Activated naive CD4-positive, alpha-beta T cell treated with anti-CD3 and anti-CD28 coated beads, Interleukin-2, amount 50 U/mL, for 72 hours (primary cell): ENCODE measurements around the gene SPINT1. TPM values are rescaled to one million over a fixed set of nuclear protein-coding genes. Genes with fewer than 3 reads are reported as not detected.
A peak's percentile ranks its signal among the peaks of the same experiment; 100 is the strongest.
"Not testable (repeated sequence)": the region's sequence is repeated elsewhere in the genome, so short reads cannot be mapped to it uniquely, and the experiment has no call there.

Experiments used
- ATAC-seq, 2 donors: fragments of 150-1000 bp; cut with Tn5 transposase; 2 replicates each; pipeline ENCODE4 v1.10.0; 2021; ENCODE audit warnings: mild to moderate bottlenecking in 2 of 2, moderate library complexity in 2 of 2
- DNase-seq, 2 donors: peaks; one replicate each; pipeline ENCODE4 v3.0.0; 2021 to 2022; ENCODE audit warnings: low spot score in 2 of 2
- H3K27ac Mint-ChIP-seq, 2 donors: one replicate each; pipeline ENCODE4 v1.8.0; 2022; ENCODE audit warnings: mild to moderate bottlenecking in 2 of 2, mixed read lengths in 2 of 2
- H3K36me3 Mint-ChIP-seq, 2 donors: one replicate each; pipeline ENCODE4 v1.8.0; 2022; ENCODE audit warnings: mixed read lengths in 2 of 2
- H3K9me3 Mint-ChIP-seq, 2 donors: one replicate each; pipeline ENCODE4 v1.8.0; 2022; ENCODE audit warnings: mixed read lengths in 2 of 2
- total RNA-seq, 2 donors: library from RNA; stranded (reverse); gene quantifications; one replicate each; pipeline ENCODE4 v1.2.3, GENCODE V29; 2022

SPINT1 gene
- total RNA-seq, 2 donors from 2014 or later = 6.9 to 10.0 TPM

DNA sequence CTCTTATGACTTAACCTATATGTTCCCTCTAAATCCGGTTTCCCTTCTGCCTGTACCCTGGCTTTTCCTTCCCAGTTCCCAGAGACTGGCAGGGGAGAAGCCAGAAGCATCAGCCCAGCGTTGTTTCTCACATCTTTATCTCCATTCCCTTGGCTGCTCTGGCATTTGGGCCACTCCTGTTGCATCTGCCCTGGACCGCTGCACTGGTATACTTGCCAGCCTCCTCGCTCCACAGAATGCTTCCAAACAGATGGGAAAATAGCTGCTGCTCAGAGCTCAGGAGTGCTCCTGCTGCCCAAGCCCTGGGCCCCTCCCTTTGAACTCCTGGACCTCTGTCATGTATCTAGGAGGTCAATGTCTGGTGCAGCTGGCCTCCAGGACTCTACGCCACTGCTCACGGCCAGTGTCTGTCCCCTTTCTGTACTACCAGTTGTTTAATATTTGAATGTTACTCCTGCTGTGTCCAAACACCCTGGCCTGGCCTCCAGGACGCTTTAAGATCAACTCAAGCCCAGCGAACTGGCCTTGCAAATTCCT lies 6.8 kb downstream of the SPINT1 start:
- no peaks in the 10 kb centered on the region for H3K9me3 Mint-ChIP-seq
- H3K27ac Mint-ChIP-seq = no peak overlapping the region
- DNase-seq = no peak
- ATAC-seq = no peak
- H3K36me3 Mint-ChIP-seq = no peaks in the 10 kb centered on the region

DNA sequence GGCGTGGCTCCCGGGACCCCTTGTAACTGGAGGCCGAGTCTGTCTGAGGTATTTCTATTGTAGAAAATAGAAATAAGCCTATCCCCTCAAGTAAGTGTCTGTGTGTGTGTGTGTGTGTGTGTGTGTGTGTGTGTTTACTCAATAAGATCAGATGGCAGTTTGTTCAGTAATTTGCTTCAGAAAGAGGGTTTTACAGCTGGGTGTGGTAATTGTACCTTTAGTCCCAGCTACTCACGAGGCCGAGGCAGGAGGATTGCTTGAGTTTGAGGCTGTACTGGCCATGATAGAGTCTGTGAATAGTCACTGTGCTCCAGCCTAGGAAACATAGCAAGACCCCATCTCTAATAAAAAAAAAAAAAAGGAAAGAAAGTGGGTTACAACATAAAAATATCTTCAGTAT lies 8.7 kb downstream of the SPINT1 start:
- Mint-ChIP-seq H3K36me3 (no peaks in the 10 kb centered on the region), H3K9me3 (no peaks in the 10 kb centered on the region), H3K27ac (no peak overlapping the region)
- ATAC-seq (no peak), DNase-seq (no peak)

DNA sequence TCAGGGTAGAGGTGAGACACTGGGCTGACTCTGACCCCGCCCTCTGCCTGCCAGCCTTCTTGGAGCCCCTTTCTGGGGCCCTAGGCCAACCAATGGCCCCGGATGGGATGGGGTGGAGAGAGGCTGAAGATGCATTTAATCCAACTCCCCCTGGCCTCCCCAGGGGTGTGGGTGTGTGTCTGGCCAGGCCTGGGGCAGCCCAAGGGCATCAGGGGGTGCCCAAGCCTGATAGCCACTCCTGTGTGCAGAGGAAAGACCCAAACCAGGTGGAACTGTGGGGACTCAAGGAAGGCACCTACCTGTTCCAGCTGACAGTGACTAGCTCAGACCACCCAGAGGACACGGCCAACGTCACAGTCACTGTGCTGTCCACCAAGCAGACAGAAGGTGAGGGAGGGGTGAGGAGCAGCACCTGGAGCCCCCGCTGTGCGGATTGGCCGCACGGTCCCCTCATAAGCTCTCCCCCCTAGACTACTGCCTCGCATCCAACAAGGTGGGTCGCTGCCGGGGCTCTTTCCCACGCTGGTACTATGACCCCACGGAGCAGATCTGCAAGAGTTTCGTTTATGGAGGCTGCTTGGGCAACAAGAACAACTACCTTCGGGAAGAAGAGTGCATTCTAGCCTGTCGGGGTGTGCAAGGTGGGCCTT lies 9.5 kb downstream of the SPINT1 start:
- no peak overlapping the region for H3K27ac Mint-ChIP-seq
- DNase-seq = no peak
- H3K36me3 Mint-ChIP-seq = no peaks in the 10 kb centered on the region
- no peak for ATAC-seq
- H3K9me3 Mint-ChIP-seq = no peaks in the 10 kb centered on the region

DNA sequence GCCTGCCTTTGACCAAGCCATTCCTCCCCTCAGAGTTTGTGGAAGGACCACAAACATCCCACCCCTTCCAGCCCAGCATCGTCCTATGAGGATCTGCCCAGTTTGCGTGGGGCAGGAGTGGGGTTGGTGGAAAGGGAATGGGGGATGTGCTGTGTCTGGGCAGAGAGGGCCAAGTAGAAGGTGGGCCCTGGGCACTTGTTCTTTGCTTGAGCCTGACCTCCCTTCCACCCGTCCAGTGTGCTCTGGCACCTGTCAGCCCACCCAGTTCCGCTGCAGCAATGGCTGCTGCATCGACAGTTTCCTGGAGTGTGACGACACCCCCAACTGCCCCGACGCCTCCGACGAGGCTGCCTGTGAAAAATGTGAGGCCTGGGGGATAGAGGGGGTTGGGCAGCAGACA lies 10.3 kb downstream of the SPINT1 start:
- ATAC-seq (no peak), DNase-seq (no peak)
- Mint-ChIP-seq H3K9me3 (no peaks in the 10 kb centered on the region), H3K27ac (no peak overlapping the region), H3K36me3 (no peaks in the 10 kb centered on the region)

DNA sequence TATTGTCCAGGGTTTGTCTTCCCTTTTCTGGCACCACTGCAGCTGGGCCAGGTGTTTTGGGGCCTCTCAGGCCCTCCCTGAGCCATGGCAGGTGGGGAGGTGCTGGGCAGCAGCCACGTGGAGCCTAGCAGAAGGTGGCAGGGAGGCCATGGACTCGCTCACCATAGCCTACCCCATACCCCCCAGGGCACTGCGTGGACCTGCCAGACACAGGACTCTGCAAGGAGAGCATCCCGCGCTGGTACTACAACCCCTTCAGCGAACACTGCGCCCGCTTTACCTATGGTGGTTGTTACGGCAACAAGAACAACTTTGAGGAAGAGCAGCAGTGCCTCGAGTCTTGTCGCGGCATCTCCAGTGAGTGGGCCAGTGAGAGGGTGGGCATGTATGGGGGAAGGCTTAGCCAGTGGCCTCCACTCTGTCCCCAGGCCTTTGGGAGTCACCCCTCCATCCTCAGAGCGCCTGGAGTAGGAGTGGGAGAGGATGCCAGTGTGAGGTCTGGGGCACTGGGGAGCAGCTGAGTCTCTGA lies 11.9 kb downstream of the SPINT1 start:
- Mint-ChIP-seq H3K27ac (no peak overlapping the region), H3K9me3 (no peaks in the 10 kb centered on the region), H3K36me3 (no peaks in the 10 kb centered on the region)
- no peak for ATAC-seq
- no peak for DNase-seq

DNA sequence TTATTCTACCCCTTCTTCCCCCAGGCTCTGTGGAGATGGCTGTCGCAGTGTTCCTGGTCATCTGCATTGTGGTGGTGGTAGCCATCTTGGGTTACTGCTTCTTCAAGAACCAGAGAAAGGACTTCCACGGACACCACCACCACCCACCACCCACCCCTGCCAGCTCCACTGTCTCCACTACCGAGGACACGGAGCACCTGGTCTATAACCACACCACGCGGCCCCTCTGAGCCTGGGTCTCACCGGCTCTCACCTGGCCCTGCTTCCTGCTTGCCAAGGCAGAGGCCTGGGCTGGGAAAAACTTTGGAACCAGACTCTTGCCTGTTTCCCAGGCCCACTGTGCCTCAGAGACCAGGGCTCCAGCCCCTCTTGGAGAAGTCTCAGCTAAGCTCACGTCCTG lies 12.9 kb downstream of the SPINT1 start:
- no peak overlapping the region for H3K27ac Mint-ChIP-seq
- no peaks in the 10 kb centered on the region for H3K9me3 Mint-ChIP-seq
- no peak for ATAC-seq
- no peaks in the 10 kb centered on the region for H3K36me3 Mint-ChIP-seq
- no peak for DNase-seq

DNA sequence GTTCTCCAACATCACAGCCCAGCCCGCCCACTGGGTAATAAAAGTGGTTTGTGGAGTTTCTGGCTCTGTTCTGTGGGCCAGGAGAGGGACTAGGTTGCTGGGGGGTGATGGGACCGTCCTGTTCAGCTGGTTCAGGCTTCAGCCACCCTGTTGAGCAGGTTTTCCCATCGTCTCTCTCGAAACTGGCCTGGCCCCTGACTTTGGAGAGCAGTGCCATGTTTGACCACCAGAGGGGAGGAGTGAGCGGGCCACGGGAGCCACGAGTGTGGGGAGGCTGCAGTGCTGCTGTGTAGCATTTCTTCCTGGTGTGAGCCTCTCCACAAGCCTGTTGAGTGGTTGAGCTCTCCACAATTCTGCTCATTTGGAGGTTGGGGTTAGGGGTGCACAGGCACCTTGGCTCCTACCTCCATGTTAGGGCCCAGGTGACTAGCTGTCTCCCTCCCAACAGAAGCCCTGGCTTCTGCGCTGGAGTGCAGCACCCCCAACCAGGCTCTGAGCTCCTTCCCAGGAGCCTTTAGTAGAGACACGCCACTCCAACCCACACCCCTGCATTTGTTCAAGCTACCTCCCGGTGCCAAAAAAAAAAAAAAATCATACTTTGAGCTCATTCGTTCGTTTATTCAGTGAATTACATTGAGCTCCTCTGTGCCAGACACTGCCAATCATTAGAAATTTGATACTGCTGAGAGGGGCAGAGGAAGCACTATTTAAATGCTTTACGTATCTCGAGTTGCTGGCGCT lies 13.9 kb downstream of the SPINT1 start:
- ATAC-seq = peak; percentile 88
- Mint-ChIP-seq H3K36me3 (no peaks in the 10 kb centered on the region), H3K9me3 (no peaks in the 10 kb centered on the region), H3K27ac (peak overlapping the region in 1 of 2 donors; percentile 22)
- DNase-seq = peak; percentile 79 to 94

DNA sequence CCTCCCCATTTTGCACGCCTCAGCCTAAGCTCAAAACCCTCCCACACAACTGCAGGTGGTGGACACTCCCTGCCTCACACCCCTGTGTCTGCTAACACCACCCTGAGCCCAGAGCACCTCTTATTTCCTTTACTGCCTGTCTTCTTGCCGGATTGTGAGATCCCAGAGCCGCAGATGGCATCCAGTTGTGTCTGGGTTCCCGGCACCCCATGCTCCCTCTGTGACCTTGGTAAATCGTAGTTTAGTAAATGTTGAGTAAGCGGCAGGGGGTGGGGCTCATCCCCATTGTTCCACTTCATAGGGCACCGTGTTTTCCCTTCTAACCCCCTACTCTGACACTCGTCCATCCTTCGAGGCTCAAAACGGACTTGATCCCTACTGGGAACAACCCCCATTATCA lies 14.9 kb downstream of the SPINT1 start:
- no peak for ATAC-seq
- Mint-ChIP-seq H3K36me3 (no peaks in the 10 kb centered on the region), H3K9me3 (no peaks in the 10 kb centered on the region), H3K27ac (no peak overlapping the region)
- no peak for DNase-seq

DNA sequence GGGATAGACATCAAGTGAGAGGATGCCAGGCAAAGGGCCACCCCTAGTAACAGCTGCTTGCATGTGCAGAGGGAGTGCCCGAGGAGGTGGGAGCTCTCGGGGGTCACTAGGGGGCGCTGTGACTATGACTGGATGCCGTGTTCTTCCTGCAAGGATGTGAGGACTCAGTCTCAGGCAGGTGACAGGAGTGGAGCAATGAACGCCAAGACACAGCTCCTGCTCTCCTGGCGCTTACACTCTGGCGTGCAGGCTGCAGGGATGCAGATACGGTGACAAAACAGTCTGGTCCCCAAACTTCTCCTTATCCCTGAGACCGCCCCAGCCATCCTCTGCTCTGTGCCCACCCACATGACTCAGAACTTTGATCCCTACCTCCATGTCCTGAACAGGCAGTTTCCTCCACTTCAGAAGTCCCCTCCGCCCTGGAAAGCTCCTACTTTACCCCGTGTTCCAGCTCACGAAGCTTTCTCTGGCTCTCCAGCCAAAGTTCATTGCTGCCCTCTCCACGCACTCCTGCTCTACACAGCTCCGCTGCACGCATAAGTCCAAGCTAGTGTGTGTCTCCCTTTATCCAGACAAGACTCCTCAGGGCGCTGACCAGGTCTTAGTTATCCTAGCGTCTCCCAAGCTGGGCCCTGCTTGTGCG lies 15.5 kb downstream of the SPINT1 start:
- Mint-ChIP-seq H3K36me3 (no peaks in the 10 kb centered on the region), H3K9me3 (no peaks in the 10 kb centered on the region), H3K27ac (no peak overlapping the region)
- peak; percentile 89 to 92 for ATAC-seq
- peak; percentile 76 to 90 for DNase-seq

DNA sequence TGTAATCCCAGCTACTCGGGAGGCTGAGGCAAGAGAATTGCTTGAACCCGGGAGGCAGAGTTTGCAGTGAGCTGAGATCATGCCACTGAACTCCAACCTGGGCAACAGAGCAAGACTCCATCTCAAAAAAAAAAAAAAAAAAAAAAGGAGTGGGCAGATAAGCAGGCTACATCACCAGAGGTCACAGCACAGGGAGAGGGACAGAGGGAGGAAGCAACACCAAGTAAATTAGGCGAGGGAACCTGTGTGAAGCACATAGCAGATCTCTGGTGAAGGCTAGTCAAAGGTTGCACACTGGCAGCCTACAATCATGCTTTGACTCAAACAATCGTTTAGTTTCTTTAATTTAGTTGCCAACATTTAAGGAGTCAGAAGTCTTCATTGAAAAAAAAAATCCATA lies 17.3 kb downstream of the SPINT1 start:
- not testable (repeated sequence) for H3K36me3 Mint-ChIP-seq, H3K9me3 Mint-ChIP-seq, DNase-seq, ATAC-seq
- H3K27ac Mint-ChIP-seq = peak overlapping the region in 1 of 2 donors; percentile 84

DNA sequence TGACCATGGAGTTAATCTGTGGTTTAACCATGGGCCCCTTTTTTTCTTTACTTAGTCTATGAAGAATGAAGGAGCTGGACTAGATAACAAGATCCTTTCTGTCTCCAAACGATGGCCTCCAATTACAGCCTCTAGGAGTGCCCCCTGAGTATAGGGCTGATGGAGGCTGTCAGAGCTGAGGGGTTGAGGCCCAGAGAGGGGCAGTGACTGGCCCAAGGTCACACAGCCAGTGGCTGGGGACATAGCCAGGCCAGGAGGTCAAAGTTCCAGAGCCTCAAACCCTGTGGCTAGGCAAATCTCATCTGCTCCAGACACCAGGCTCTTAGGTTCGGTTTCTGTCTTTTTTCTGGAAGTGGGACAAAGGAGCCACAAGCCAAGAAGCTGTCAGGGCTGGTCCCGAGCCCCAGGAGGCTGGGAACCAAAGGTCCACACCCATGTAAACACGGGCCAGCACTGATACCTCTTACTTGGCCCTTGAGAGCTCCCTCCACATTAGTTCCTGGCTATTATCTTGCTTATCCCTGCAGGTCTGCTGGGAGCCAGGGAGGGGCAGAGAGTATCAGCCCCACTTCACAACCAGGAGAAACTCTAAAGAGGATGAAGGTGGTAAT lies 19.9 kb downstream of the SPINT1 start:
- no peak for ATAC-seq

DNA sequence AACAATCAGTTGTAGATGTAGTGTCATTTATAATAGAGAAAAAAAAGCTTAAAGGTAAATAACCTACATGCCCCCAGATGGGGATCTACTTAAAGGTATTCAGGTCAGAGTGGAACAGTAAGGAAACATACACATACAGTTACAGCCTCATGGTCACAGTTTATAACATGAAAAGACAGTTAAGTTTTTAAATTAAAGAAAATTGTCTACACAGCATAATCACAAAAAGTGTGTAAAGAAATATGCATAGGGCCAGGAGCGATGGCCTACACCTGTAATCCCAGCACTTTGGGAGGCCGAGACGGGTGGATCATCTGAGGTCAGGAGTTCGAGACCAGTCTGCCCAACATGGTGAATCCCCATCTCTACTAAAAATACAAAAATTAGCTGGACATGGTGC lies 23.4 kb downstream of the SPINT1 start:
- no peak for DNase-seq
- Mint-ChIP-seq H3K36me3 (no peaks in the 10 kb centered on the region), H3K9me3 (no peaks in the 10 kb centered on the region), H3K27ac (no peak overlapping the region)
- ATAC-seq = no peak

More for the DNA sequence above, 19.9 kb downstream of the SPINT1 start:
- Mint-ChIP-seq H3K27ac (no peak overlapping the region), H3K36me3 (no peaks in the 10 kb centered on the region), H3K9me3 (no peaks in the 10 kb centered on the region)
- DNase-seq = no peak

DNA sequence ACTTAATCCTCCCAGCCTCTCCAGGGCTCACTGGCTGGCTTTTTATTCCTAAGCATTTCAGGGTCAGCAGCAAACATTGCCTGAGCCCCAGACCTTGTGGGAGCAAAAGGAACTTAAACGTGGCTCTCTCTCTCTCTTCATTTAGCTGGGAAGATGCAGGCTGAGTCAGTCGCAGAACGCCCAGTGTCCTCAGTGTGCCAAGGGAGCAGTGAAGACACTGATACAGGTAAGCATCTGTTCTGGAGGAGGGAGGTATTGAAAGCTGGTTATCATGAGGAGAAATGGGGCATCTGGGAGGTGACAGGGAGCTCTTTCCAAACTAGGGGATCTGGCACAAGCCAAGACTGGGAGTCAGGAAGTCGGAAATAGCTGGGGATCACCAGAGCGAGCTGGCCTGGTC lies 25.8 kb downstream of the SPINT1 start:
- H3K36me3 Mint-ChIP-seq = no peaks in the 10 kb centered on the region
- H3K27ac Mint-ChIP-seq = no peak overlapping the region
- ATAC-seq (no peak), DNase-seq (no peak)
- no peaks in the 10 kb centered on the region for H3K9me3 Mint-ChIP-seq

DNA sequence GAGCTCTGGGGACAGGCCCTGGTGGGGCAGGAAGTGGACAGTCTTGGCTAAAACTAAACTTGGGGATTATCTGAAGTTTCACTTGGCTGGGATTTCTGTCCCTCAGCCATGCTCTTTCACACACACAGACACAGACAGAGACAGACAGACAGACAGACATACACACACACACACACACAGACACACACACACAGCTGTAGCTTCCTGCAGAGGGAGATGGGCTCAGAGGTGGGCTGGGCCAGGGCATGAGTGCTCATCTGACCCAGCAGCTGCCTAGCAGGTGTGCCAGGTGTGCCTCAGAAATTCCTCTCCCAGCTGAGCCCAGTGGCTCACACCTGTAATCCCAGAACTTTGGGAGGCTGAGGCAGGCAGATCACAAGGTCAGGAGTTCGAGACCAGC lies 26.9 kb downstream of the SPINT1 start:
- H3K9me3 Mint-ChIP-seq = no peaks in the 10 kb centered on the region
- no peak for ATAC-seq
- no peak for DNase-seq
- H3K27ac Mint-ChIP-seq = no peak overlapping the region
- no peaks in the 10 kb centered on the region for H3K36me3 Mint-ChIP-seq

DNA sequence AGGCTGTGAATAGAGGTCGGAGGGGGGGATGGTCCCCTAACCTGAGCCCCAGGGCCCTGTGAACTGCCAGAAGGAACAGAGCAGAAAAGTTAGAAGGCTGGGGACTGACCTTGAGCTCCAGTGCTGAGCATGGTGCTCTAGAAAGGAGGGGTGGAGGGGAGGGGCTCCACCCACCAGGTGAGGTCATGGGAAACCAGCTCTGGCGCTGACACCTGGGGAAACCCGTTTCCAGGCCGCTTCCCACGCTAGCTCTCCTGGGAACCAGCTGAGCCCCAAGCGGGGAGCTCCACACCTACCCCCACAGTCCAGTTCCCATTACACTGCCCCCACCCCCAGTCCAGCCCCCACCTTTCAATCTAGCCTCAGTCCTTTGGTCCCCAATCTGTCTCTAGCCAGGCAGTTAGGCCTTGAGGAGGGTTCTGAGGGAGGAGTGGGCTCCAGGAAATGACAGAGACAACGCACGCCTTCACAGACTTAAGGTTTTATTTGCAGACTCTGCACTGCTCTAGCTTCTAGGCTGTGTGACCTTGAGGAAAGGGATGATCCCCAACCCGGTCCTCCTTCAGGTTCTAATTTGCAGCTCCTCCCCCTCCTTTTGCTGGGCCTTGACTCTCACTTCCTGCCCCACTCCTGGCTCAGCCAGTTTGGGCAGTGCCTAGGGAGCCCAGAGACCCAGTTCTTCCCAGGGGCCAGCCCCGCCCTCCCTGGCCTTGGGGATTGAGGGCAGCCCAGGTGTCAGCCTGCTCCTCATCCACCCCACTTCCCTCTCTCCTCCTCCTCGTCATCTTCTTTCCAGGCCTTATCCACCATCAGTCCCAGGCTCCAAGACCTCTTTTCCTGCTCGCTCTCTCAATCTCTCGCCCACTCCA lies 28.1 kb downstream of the SPINT1 start:
- ATAC-seq (peak in 1 of 2 donors; percentile 29), DNase-seq (no peak)
- no peak overlapping the region for H3K27ac Mint-ChIP-seq
- no peaks in the 10 kb centered on the region for H3K9me3 Mint-ChIP-seq
- H3K36me3 Mint-ChIP-seq = no peaks in the 10 kb centered on the region
